GM21717 (cell line): Measurements from ENCODE around the gene EIF4B.
"Not testable (repeated sequence)": the region's sequence is repeated elsewhere in the genome, so short reads cannot be mapped to it uniquely, and the experiment has no call there.

Source experiments
- ATAC-seq: cut with Tn5 transposase; IDR thresholded peaks from one replicate; pipeline ENCODE4 v1.9.1; 2021; ENCODE audit warnings: mild to moderate bottlenecking, moderate library complexity; ENCODE audit not compliant: unreplicated experiment

Gene EIF4B

DNA sequence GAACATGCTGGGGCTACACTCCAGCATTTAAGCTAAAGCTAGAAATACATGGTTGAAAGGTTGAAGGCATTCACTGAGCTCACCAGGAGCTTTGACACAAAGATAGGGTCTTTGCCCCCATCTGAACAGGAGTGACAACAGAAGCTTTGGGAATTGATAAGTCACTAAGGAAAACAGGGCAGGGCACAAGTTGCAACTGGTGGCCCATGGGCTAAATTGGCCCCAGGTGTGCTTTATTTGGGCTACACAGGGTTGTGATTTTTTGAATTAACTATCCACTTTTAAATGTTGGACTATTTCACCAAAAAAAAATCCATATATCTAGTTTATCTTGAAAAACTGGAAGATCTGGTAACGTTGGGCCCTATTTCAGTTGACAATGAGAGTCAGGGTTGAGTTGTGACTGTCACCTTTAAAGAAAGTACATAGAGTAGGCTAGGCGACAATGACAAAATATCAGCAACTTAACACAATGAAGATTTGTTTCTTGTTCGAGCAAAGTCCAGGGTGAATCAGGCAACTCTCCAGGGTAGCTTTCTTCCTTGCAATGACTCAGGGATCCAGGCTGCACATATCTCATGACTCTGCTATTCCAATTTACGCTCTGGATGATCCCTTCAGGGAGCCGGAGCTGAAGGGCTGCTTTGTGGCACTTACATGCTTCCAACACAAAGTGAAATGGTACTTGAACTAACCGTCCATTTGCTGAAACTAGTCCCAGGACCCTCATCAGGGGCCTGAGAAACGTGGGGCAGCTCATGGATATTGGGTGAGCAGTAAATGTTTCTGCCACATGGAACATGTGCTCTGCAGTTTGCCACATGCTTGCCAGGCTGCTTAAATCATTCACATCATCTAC lies 13.3 kb upstream of the EIF4B start:
- ATAC-seq, result no peak

DNA sequence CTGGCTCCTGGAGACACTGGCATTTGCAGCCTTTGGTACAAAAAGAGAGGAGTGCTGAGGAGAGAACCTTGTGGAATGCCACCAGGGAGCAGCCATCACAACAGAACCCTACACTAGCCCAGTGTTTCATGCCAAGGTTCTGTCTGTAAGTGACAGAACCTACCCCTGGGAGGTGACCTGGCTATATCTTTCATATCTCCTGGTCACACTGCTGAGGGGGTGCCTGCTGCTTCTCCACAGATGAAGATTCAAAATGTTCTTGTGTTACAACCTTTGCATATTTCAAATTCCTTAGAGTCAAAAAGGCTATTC lies 12.7 kb upstream of the EIF4B start:
- ATAC-seq, result no peak

DNA sequence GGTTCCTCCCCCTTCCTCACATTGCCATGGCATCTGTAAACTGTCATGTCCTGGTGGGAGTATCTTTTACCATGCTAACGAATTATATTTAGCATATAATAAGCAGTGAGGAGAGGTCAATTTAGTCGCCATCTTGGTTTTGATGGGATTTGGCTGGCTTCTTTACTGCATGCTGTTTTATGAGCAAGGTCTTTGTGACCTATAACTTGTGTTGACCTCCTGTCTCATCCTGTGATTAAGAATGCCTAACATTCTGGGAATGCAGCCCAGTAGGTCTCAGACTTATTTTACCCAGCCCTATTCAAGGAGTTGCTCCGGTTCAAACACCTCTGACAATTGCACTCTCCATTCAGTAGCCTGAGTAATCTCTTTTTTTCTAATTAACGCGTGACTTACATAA lies 2.1 kb upstream of the EIF4B start:
- no peak for ATAC-seq

DNA sequence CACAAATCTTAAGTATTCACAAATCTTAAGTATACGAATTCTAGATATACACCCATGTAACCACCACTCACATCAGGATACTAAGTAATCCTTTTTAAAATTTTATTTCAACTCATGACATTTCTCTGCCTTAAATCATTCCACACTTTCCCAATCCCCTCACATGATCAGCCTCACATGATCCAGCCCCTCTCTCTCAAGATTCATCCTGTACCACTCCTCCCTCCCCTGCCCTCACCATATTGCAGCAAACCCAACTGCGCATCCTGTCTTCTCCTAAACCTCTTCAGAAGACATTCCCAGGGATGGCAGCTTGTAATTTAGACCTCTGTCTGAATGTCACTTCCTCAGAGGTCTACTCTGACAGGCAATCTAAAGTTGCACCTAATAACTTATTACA lies 1.7 kb upstream of the EIF4B start:
- ATAC-seq, result no peak

DNA sequence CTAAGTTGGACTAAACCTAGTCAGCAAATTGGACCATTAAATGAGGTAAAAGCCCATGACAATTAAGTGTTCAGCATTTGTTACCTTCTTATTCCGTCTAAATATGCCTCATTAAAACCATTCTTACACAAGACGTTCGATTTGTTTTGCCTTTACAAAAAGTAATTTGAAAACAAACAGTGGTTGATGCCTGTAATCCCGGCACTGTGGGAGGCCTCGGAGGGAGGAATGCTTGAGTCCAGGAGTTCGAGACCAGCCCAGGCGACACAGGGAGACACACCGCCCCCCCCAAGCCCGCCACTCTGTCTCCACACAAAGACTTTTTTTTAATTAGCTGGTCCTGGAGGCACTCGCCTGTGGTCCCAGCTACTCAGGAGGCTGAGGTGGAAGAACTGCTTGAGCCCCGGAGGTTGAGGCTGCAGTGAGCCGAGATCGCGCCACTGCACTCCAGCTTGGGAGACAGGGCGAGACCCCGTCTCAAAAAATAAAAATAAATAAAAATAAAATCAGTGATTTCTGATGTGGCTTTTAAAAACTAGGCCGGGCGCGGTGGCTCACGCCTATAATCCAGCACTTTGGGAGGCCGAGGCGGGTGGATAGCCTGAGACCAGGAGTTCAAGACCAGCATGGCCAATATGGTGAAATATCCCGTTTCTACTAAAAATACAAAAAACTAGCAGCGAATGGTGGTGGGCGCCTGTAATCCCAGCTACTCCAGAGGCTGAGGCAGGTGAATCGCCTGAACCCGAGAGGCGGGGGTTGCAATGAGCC lies 856 bp upstream of the EIF4B start:
- no peak for ATAC-seq

DNA sequence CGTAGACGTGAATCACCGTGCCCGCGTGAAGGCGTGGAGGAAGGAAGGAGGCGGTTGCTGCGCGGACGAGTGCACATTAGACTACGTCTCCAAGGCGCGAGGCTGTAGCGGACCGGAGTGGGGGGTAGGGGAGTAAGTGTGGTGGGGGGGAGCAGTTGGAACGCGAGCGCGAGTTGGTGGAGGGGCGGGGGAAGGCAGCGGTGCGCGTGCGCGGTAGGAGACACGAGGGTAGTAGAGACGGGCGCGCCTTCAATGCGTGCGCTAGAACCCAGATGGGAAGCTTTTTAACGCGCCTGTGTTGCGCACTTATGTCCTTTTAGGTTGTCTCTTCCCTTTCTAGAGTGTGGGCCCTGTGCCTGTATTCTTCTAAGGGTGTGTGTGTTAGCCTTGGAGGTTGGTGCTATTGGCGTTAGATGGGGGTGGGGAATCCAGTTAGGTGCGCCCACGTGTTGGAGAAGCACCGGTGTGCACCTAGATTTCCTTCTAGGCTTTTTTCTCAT lies 604 bp downstream of the EIF4B start:
- ATAC-seq, result peak; percentile 25

DNA sequence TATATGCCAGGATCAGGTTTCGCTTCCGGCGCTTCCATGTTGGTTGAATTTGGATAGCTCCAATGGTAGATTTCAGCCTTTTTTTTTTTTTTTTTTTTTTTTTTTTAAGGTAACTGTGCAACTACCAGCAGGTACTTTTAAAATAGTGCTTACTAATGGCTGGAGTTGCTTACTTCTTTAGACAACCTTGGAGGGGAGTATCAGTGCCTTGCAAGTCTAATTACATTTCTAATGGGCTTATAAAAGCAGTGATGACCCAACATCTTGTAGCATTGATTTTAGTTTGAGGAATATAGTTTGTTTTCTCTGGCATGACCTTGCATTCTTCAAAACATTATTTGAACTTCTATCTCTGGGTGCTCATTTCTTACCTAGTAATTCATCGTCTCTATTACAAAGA lies 1.1 kb downstream of the EIF4B start:
- no peak for ATAC-seq

DNA sequence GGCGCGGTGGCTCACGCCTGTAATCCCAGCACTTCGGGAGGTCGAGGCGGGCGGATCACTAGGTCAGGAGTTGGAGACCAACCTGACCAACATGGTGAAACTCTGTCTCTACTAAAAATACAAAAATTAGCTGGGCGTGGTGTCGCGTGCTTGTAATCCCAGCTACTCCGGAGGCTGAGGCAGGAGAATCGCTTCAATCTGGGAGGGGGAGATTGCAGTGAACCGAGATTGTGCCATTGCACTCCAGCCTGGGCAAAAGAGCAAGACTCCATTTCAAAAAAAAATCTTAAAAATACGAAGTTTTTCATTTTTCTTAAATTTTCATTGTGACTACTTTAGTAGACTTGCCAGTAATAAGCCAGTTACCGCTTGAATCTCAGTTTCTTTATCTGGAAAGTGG lies 2.5 kb downstream of the EIF4B start:
- ATAC-seq, result not testable (repeated sequence)

DNA sequence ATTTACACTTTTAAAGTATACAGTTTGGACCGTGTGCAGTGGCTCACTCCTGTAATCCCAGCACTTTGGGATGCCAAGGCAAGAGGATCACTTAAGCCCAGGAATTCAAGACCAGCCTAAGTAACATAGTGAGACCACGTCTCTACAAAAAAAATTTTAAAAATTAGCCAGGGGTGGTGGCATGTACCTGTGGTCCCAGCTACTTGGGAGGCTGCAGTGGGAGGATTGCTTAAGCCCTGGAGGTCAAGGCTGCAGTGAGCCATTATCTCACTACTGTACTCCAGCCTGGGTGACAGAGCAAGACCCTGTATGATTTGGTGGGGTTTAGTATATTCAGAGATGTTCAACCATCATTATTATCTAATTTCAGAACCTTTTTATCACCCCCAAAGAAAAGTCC lies 4.7 kb downstream of the EIF4B start:
- no peak for ATAC-seq

DNA sequence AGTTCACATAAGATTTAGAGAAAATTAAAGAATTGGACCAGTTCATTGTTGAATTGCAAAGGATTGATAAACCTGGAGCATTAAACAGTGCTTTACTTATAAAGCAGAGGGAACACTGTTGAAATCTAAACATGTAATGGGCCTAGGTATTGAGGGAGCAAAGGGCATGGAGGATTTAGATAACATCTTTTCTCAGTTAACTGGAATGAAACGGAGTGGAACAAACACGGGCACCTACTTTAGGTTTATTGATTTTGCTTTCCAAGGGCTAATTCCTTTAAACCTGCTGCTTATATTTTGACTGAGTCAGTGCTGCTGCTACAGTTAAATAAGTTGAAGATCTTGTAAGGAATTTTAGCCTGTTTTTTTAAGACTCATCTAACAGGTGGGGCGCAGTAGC lies 5.6 kb downstream of the EIF4B start:
- no peak for ATAC-seq

DNA sequence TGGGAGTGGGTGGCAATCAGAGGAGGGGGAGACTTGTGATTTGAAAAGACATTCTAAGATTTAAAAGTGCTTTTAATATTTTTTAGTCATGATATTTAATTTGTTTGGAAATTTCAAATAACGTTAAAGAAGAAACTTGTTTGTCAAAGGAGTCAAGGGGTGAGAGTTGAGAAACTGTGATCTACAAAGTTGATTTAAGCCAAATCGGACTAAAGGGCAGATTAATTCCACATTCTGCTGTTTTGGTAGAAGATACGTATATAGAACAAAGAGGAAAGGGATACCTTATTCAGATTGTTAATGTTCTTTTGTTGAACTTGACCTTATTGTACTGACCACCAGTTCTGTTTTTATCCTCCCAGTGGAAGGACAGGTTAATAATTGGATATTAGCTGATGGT lies 6.7 kb downstream of the EIF4B start:
- ATAC-seq, result no peak

DNA sequence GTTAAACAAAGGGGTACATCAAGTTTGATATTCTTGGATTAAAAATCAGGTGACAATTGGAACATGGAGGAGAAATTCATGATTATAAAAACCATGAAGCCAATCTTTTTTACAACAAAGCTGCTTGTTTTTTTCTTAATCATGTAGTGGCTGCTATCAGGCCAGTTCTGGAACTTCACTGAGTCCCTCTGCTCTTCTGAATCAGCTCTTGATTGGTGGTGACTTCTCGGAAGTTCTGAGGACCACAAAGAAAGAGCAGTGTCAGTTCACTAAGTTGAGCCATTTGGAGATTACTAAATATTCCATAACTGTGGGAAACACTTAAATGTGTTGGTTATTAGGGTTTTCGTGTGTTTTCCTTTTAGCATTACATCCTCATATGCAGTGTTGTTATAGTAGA lies 8.5 kb downstream of the EIF4B start:
- ATAC-seq, result no peak

DNA sequence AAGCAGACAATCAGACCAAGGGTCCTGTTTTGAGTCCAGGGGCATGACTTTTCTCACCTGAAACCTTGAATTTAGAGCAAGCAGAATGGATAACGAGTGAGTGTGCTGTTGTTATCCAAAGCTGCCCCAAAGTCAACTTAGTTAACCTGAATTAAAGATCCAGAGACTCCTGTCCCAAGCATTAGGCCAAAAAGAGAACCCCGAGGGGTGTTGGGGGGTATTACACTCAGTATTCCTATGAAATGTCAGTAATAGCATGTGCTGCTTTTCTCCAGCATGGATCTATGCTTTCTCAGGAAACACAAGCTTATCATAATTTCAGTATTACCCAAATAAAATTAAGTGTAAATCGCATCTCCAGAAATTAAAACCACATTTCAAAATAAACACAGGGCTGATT lies 19.0 kb downstream of the EIF4B start:
- no peak for ATAC-seq

DNA sequence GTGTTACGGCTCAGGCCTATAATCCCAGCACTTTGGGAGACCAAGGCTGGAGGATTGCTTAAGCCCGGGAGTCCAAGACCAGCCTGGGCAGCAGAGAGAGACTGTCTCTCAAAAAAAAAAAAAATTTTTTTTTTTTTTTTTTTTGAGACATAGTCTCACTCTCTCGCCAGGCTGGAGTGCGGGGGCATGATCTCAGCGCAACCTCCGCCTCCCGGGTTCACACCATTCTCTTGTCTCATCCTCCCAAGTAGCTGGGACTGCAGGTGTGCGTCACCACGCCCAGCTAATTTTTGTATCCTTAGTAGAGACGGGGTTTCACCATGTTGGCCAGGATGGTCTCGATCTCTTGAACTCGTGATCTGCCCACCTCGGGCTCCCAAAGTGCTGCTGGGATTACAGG lies 20.8 kb downstream of the EIF4B start:
- not testable (repeated sequence) for ATAC-seq

DNA sequence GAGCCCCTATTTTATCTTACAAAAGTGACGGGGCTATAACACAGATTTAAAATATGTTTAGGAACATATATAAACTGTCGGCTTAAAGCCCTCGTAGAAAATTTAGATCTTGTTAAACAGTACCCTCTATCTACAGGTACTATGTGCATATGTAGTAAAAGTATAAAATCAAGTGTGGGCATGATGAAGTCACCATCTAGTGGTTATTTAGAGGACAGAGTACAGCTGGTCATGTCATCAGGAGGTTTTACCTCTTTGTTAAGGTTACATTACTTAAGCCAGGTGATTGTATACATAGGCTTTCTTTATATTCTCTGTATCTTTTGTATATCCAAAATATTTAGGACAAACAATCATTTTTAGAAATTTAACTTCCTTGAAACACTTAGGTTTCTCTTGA lies 25.4 kb downstream of the EIF4B start:
- ATAC-seq, result no peak

DNA sequence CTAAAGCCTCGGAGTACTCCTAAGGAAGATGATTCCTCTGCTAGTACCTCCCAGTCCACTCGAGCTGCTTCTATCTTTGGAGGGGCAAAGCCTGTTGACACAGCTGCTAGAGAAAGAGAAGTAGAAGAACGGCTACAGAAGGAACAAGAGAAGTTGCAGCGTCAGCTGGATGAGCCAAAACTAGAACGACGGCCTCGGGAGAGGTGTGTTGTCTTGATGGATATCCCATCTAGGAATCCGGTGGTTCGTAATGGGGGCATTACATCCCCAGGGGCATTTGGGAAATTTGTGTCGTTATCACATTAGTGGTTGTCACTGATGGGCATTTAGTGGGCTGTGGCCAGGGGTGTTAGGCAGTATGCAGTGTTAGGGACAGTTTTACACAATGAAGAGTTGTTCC lies 27.6 kb downstream of the EIF4B start:
- ATAC-seq, result not testable (repeated sequence)

DNA sequence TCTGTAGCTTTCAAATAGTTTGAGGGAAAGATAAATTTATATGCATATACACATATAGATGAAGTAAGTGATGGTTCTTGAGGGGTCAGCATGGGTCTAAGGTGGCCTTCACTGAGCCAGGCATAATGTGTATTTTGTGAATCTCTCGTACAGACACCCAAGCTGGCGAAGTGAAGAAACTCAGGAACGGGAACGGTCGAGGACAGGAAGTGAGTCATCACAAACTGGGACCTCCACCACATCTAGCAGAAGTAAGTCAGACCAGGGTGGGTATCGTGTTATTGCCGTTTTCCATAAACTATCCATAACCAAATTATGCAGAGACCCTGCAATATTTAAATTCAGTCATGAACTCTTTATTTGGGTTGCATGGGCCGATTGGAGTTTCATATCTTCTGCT lies 28.2 kb downstream of the EIF4B start:
- ATAC-seq, result no peak

DNA sequence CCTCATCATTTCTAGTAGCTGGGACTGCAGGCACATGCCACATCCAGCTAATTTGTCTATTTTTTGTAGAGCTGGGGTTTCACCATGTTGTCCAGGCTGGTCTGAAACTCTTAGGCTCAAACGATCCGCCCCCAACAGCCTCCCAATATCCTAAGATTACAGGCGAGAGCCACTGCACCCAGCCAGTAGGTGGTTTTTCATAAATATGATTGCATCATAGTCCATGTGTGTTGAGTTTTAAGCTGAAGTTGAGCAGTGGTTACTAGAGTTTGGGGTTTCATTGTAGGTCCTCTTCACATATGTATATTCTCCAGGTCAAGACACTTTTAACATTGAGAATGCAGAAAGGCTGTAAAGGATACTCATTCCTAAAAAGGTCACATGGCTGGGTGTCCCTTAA lies 30.5 kb downstream of the EIF4B start:
- ATAC-seq, result no peak

DNA sequence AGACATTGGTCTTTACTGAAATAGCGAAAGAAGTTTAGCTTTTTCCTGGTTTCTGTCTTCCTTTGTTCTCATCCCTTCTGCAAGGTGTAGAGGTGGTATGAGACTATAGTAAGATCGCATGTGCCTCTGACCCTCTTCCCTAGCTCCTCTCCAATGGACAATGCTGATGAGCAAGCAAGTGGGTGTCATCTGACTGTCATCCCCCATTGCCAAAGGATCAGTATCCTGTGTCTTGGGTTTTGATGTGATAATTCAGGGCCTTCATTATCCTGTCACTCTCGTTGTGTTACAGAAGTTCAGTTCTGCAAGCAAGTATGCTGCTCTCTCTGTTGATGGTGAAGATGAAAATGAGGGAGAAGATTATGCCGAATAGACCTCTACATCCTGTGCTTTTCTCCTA lies 33.6 kb downstream of the EIF4B start:
- ATAC-seq, result no peak

DNA sequence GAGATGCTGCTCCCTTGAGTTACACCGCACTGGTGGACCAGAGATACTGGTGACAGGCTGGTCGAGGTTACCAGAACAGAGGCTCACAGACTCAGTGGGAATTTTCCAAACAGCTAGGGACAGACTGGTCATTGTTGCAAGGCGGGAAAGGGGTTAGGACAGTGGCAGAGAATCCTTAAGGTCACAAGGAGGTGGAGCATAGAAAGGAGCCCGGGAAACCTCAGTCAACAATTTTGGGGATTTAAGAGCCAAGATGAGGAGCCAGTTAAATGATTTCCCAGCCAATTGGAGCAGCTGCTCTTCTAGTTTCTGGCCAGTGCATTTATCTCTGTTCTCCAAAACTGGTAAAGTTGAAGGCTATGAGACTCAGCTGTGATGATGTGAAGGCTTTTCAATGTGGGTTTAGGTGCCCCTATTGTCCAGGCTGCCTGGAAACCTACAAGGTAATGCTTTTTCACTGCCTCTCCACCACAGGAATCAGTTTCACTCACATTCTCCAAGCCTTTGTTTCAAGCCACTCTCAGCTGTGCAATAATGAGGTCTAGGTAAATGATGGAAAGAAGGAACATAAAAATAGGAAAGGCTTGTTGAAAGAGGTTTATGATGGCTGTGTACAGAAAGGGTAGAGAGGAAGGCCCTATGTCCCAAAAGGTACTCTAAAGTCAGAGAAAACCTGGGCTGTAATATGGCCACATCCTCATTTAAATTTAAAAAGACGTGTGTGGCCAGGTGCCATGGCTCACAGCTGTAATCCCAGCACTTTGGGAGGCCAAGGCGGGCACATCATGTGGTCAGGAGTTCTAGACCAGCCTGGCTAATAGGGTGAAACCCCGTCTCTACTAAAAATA lies 36.6 kb downstream of the EIF4B start:
- no peak for ATAC-seq

DNA sequence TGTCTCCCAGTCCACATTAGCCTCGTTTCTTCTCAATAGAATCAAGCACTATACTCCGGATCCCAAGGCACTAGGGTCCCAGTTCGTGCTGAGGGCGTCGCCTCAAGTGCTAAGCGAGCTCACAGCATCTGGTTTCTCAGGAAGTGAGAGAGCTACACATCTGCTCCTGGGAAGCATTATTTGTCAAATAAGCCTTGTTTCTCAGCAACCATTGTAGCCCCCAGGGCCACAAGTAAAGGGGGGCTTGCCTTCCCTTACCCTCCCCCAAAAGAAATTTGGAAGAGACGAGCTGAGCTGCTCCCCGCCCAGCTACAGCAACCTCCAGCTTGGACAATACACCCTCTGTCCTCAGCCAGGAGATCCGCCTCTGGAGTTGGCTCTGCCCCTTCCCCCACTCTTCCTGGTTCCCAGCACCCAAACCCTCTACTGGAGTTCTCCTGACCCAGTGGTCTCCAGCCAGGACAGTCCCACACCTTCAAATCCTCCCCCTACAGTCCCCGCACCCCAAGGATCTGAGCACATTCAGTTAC lies 37.9 kb downstream of the EIF4B start:
- no peak for ATAC-seq
